Neutrophil (primary cell): Measurements from ENCODE around the gene MAP1S.

Experiments used
- H3K27ac ChIP-seq: fragments of 200-600 bp; sonication (generic); 2 replicates; pipeline ENCODE4 v1.5.1; 2016; ENCODE audit warnings: mild to moderate bottlenecking, moderate library complexity
- H3K27me3 ChIP-seq: fragments of 200-600 bp; sonication (generic); 2 replicates; pipeline ENCODE4 v1.6.0; 2016; ENCODE audit warnings: mild to moderate bottlenecking
- H3K36me3 ChIP-seq: fragments of 200-600 bp; sonication (generic); 2 replicates; pipeline ENCODE4 v1.5.1; 2017
- H3K4me1 ChIP-seq, 2 experiments: fragments of 200-600 bp in 1 of 2; sonication (generic) in 1 of 2; 1 replicate in 1 of 2; 2 replicates in 1 of 2; pipeline versions ENCODE4 v1.5.1 to v1.6.1; 2013 to 2016; ENCODE audit warnings: low read depth in 1 of 2, low read length in 1 of 2, mild to moderate bottlenecking in 1 of 2, moderate library complexity in 1 of 2; ENCODE audit not compliant: control insufficient read depth in 1 of 2, insufficient read depth in 1 of 2
- H3K4me3 ChIP-seq, 2 experiments: fragments of 200-600 bp in 1 of 2; sonication (generic) in 1 of 2; 1 replicate in 1 of 2; 2 replicates in 1 of 2; pipeline ENCODE4 v1.5.1; 2013 to 2016; ENCODE audit warnings: low read depth in 1 of 2, low read length in 1 of 2, mild to moderate bottlenecking in 1 of 2, moderate library complexity in 1 of 2
- H3K9me3 ChIP-seq: fragments of 200-600 bp; sonication (generic); 2 replicates; pipeline ENCODE4 v1.5.1; 2016
- TF ChIP-seq, protein P1 (sequence below): fragments of 200-600 bp; sonication (generic); IDR thresholded peaks from 2 replicates; pipeline ENCODE4 v1.5.1; 2016; ENCODE audit warnings: antibody characterized with exemption

Gene MAP1S

DNA sequence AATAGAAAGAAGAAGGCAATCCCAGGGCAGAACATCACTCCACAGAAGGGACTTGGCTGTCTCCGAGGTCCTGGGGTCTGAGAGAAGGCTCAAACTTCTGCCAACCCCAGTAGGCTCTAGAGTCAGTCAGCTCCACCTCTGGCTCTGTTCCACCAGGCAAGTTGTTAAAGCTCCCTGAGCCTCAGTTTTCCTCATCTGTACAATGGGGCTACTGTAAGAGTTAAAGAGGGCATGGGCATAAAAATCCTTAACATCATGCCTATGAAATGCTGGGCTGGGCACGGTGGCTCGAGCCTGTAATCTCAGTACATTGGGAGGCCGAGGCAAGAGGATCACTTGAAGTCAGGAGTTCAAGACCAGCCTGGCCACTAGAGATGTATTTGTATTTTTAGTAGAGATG lies 36.2 kb upstream of the MAP1S start:
- no peak overlapping the region for H3K27ac ChIP-seq
- TF ChIP-seq, protein P1, sequence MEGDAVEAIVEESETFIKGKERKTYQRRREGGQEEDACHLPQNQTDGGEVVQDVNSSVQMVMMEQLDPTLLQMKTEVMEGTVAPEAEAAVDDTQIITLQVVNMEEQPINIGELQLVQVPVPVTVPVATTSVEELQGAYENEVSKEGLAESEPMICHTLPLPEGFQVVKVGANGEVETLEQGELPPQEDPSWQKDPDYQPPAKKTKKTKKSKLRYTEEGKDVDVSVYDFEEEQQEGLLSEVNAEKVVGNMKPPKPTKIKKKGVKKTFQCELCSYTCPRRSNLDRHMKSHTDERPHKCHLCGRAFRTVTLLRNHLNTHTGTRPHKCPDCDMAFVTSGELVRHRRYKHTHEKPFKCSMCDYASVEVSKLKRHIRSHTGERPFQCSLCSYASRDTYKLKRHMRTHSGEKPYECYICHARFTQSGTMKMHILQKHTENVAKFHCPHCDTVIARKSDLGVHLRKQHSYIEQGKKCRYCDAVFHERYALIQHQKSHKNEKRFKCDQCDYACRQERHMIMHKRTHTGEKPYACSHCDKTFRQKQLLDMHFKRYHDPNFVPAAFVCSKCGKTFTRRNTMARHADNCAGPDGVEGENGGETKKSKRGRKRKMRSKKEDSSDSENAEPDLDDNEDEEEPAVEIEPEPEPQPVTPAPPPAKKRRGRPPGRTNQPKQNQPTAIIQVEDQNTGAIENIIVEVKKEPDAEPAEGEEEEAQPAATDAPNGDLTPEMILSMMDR = no peak
- H3K4me1 ChIP-seq = no peaks in the 10 kb centered on the region
- H3K27me3 ChIP-seq = peaks cover 100% of the 10 kb centered on the region
- no peak overlapping the region for H3K4me3 ChIP-seq
- no peaks in the 10 kb centered on the region for H3K36me3 ChIP-seq
- H3K9me3 ChIP-seq = no peaks in the 10 kb centered on the region

GRCh38 chr19:17684256-17684655 lies 35.0 kb upstream of the MAP1S start:
- Histone ChIP-seq H3K4me1 (no peaks in the 10 kb centered on the region), H3K9me3 (no peaks in the 10 kb centered on the region), H3K4me3 (no peak overlapping the region), H3K27me3 (peaks cover 100% of the 10 kb centered on the region), H3K27ac (no peak overlapping the region), H3K36me3 (no peaks in the 10 kb centered on the region)
- TF ChIP-seq, protein P1 = no peak

DNA sequence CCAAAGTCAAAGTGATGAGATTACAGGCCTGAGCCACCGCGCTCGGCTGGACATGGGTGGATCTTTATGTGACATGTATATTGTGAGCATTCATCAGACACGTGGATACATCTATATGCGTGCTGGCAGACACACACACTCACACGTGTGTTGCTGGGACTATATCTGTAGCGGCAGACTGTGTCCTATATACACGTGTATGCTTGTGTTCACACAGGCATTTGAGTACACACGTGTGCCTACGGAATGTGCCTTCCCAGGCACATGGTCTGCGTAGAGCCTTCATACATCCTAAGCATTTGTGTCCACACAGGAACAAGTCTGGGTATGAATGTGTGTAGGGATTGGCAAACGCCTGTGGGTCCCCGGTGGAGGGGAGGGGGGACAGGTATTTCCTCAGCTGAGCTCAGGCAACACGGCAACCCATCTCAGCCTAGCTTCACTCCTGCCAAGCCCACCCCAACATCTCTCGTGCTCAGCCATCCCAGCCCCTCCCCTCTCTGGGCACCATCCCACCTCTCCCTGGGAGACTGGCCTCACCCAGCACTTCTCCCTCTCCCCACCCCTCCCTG lies 33.7 kb upstream of the MAP1S start:
- Histone ChIP-seq H3K4me3 (no peak overlapping the region), H3K36me3 (no peaks in the 10 kb centered on the region), H3K27me3 (peaks cover 100% of the 10 kb centered on the region), H3K4me1 (no peaks in the 10 kb centered on the region), H3K9me3 (no peaks in the 10 kb centered on the region), H3K27ac (no peak overlapping the region)
- TF ChIP-seq, protein P1 = no peak

GRCh38 chr19:17686023-17686521 lies 33.2 kb upstream of the MAP1S start:
- Histone ChIP-seq H3K4me1 (no peaks in the 10 kb centered on the region), H3K9me3 (no peaks in the 10 kb centered on the region), H3K36me3 (no peaks in the 10 kb centered on the region), H3K4me3 (no peak overlapping the region), H3K27me3 (peaks cover 100% of the 10 kb centered on the region), H3K27ac (no peak overlapping the region)
- TF ChIP-seq, protein P1 = no peak

DNA sequence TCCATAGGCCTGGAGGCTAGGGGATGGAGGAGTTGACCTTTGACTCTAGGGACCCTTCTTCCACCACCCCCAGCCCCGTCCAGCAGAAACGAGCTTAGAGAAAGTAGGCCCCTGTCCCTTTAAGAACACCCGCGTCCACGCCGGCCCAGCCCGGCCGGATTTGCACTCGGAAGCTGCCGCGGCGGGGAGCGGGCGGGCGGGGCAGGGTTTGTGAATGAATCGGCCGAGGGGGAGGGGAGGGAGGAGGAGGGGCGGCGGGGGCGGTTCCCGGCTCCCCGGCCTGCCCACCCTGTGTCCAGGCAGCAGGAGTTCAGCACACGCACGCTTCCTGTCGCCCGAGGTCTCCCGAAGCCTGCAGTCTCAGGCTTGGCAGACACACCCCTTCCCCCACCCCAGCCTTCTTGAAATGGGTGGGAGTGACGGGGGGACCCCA lies 32.7 kb upstream of the MAP1S start:
- Histone ChIP-seq H3K4me1 (no peaks in the 10 kb centered on the region), H3K4me3 (no peak overlapping the region), H3K27ac (no peak overlapping the region), H3K9me3 (no peaks in the 10 kb centered on the region), H3K36me3 (no peaks in the 10 kb centered on the region), H3K27me3 (peaks cover 98% of the 10 kb centered on the region)
- TF ChIP-seq, protein P1 = no peak
